ENCODE measurements around the gene G6PD.
"Not testable (repeated sequence)": the region's sequence is repeated elsewhere in the genome, so short reads cannot be mapped to it uniquely, and the experiment has no call there.

- TF ChIP-seq CTCF (IDR thresholded peaks at IDR 0.05; ENCODE audit: insufficient read depth, low read length); POLR2AphosphoS5 (IDR thresholded peaks at IDR 0.05; ENCODE audit: low read depth); GABPA (IDR thresholded peaks at IDR 0.05; ENCODE audit: low read depth); SPI1 (IDR thresholded peaks at IDR 0.05; ENCODE audit: borderline replicate concordance, low read depth); REST (IDR thresholded peaks at IDR 0.05; ENCODE audit: insufficient replicate concordance, low read depth): not testable (repeated sequence)
Measured at GRCh38 chrX:154501423-154501822, 45.2 kb downstream of the G6PD start.

Data from HL-60 (cell line).